ENCODE data around the gene ZHX3.
A peak's percentile ranks its signal among the peaks of the same experiment; 100 is the strongest.
"Not testable (repeated sequence)": the region's sequence is repeated elsewhere in the genome, so short reads cannot be mapped to it uniquely, and the experiment has no call there.

ZHX3 gene

DNA sequence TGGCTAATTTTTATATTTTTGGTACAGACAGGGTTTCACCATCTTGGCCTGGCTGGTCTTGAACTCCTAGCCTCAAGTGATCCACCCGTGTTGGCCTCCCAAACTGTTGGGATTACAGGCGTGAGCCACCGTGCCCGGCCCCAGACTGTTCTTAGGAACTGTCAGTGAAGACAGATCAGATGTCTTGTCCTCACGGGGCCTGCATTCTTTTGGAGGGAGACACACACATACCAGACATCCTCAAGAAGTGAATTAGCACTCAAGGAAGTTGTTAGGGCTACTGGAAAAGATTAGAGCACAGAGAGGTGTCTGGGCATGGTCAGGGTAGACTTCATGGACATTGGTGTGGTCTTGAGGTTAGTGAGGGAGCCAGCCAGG, 12.8 kb upstream of the ZHX3 start:
- DNase-seq, result no peak

DNA sequence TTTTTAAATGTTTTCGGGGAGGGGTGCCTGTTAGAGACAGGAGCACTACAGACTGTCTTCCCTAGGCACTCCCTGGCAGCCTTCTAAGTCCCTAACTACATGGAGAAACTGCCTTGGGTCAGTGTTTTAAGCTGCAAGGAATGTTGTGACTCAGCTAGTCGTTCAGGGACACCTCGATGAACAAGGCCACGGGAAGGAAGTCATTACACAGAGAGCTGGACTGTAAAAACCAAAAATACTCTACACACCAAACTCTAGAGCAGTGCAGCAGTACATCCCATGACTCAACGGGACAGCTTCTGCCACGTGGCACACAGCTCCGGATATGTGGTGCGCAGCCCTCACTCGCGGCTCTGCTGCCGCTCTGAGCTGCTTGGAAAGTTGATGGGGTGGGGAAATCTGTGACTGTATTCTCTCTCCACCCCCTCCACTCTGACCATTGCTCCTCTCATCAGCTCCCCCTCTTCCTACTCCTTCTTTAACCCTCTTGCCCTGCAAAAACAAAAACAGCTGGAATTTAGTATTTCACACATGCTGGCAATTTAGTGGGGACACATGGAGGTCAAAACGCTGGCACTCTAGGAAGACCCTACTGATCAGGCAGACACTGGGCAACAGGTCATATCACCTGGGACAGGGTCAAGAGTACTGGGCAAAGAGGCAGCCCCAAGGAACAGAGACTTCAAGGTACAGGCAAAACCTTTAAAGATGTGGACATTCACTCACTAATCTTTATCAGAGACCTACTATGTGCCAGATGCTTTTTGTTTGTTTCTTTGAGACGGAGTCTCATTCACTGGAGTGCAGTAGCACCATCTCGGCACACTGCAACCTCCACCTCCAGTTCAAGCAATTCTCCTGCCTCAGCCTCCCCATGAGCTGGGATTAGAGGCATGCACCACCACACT, 12.2 kb upstream of the ZHX3 start:
- peak; percentile 73 to 82 for DNase-seq

DNA sequence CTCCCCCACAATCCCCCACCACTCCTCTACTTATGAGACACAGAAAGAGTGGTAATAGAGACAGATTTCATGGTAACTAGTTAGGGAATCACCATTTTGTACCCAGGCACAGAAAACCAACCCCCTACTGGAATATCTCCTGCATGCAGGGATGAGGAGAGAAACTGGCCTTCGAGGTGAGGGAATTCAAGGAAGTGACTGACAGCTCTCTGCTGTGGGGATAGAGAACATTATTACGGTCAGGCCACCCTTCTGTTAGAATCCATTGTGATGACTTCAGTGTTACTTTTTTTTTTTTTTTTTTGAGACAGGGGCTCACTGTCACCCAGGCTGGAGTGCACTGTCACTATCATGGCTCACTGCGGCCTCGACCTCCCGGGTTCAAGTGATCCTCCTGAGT, 9.6 kb upstream of the ZHX3 start:
- DNase-seq, result no peak

DNA sequence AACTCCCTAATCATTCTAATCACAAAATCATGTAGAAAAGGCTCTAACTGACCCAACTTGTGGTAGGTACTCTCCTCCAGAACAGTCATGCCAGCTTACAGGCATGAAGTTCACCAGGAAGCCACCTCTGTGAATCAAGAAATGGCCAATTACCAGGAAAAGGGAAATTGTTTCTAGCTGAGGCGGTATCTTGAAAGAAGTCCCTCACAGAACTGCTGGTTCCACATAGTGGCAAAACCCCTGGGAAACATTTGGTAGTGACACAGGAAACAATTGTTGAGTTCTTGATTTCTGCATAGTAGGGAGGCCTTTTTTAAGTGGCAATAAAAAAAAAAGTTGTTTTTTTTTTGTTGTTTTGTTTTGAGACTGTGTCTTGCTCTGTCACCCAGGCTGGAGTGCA, 3.4 kb upstream of the ZHX3 start:
- DNase-seq, result peak; percentile 59 to 76

DNA sequence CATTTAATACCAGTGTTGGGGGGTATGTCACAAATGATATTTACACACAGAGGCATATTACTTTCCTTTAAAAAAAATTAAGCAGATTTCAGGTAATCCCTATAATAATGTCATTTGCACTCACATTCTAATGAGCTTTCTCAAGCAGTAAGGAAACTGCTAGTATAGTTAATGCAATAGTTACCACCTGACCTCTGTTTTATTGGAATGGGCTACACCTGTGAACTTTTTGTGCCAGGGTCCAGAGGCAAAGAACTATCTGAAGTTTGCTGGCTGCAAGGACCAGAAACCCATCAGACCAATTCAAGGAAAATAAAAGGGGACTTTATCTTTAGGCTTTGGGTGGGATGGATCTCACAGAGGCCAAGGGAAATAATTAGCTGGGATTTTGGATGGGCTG, 2.9 kb upstream of the ZHX3 start:
- no peak for DNase-seq

DNA sequence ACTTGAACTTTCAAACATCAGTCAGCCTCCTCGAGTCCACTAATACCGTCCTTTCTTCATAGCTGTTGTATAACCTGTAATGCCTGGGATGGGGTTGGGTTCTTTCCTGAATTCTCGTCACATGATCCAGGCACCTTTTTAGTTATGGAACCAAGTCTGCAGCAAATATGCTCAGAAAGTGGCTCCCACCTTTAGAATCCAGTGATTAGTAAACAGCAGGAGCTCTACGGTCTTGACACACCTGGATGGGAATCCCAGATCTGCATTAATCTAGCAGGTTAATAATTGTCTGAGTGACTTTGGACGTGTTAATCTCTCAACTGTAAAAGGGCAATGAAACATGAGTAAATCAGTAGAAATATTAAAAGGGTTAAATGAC, 729 bp upstream of the ZHX3 start:
- no peak for DNase-seq

DNA sequence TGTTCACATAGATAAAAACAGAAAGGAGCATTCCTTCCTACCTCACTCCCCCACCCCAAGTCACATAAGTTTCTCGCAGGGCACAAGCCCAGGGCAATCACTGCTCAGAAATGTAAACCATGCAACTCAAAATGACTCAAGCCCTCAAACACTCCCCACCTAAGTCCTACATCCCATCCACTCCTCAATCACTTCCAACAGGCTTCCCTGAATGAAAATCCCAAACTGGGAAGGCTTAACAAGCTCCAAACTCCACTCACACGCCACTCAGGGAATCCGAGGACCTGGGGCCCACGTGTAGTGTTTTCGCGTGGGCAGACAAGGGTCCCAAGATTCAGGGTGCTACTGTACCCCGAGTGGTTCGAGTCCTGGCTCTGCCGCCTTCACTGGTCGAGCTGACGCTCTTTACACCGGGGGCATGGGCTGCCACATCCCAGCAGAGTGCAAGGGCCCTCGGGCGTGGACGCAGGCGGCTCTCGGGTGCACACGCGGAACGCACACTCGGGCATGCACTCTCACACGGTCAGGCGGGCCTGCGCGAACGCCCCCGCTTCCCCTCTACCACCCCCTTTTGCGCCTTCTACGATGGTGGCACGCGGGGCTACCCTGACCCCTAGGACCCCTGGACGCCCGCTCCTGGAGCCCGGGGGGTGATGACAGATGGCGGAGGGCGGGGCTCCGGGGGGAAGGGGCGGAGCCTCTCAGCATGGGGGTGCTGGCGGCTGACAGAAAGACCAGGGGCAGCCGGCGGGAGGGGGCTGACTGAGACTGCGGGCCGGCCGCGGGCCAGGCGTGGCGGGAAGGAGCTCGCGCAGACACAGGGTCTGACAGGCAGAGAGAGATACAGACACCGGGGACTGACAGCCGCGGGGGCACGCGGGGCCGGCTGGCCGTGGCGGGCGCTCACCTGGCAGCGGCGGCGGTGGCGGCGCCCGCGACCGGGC, 657 bp downstream of the ZHX3 start:
- peak; percentile 43 to 55 for DNase-seq

DNA sequence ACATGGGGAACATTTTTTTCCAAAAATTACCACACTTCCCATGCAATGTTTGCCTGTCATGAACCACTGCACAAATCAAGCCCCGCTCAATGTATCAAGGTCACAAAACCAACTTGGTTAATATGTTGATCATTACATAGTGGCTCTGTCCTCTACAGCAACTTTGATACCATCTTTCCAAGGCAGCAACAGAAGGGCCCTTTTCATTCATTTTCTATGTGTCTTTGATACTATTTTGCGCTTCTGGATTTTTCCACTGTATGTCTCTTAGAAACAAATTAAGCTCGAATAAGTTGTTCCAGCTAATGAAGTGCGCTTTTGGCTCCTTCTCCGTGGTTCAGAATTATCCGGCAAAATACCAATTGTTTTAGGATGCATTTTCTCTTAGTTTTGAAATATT, 1.5 kb downstream of the ZHX3 start:
- no peak for DNase-seq

DNA sequence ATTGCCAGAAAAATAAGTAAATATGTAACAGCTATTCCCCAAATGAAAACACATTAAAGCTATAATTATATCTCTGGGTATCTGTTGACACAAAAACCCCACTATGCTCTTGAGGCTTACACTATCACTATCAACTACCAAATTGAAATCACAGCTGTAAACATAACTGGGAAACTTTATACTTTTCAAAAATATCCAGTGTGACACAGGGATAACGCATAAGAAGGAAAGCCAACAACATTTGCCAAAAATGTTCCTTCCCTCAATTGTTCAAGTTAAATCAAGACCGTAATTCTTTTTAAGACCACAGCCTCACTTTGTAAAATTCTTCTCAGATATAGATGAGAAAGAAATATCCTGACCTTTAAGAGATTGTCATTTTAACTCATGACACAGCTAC, 3.1 kb downstream of the ZHX3 start:
- DNase-seq, result no peak

DNA sequence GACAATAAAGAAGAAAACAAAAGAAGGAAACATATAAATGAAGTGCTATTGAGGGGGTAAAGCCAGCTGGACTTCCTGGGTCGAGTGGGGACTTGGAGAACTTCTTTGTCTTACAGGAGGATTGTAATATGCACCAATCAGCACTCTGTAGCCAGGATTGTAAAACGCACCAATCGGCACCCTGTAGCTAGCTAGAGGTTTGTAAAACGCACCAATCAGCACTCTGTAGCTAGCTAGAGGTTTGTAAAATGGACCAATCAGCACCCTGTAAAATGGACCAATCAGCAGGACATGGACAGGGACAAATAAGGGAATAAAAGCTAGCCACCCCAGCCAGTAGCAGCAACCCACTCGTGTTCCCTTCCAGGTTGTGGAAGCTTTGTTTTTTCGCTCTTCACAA, 5.5 kb downstream of the ZHX3 start:
- not testable (repeated sequence) for DNase-seq

DNA sequence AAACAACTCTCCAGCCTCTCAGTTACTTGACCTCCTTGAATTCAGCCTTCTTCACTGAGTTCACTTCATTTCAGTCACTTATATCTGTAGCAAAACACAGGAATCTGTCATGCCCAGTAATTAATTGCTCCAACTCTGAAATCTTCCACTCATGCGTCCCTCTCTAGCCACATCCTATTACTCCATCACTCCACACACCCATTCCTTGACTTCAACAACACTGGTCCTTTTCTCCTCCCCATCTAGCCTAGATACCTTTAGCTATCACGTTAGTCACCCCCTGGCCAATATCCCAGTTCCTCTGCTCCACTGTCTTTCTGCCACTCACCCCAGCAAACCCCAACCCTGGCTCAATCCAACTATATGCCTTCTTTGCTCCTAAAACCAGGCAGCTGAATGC, 7.7 kb downstream of the ZHX3 start:
- DNase-seq, result no peak

DNA sequence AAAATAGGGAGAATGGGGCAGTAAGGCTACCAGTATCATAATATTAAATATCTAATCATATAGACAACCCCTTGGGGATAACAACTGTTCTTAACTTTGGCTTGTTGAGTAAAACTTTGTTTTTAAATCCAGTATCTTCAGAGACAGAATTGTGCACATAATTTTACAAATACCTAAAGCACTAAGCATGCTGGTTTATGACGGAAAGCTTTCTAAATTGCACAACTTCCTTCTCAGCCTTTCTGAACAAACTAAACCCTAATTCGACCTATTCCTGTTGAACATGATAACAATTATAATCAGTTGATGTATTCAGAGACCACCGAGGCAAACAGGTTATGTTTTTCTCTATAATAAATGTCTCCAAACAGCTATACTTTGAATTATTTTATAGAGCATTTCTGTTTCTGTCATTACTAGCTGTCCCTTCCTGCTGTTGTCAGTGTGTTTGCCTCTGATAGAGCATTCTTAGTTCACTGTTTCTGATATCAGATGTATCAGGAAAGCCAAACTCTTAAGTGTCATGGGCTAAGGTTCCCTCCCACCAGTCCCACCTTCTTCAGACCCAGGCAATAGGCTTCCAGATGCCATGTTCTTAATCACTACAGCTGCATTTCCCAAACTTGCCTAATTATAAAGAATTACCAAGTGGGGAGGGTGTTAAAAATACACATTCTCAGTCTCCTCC, 8.7 kb downstream of the ZHX3 start:
- peak; percentile 27 to 39 for DNase-seq

DNA sequence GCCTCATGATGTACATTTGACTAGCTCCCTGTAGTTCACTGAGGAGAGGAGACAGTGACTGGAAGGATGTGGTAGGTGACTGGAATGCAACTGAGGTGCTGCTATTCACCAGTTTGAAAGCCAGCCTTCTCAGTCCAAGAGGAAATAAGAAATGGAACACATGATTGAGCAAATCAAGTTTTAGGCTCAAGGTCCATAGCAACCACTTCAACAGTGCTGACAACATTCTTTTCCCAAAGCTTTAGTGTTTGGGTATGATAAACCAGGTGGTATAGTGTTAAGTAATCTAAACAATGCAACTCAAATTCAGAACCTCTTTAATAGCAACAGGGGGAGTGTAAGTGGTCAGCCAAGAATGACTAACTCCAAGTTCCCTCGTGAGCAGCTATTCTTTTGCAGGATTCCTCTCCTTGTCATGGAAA, 9.2 kb downstream of the ZHX3 start:
- DNase-seq, result peak in 1 of 2 donors; percentile 25

DNA sequence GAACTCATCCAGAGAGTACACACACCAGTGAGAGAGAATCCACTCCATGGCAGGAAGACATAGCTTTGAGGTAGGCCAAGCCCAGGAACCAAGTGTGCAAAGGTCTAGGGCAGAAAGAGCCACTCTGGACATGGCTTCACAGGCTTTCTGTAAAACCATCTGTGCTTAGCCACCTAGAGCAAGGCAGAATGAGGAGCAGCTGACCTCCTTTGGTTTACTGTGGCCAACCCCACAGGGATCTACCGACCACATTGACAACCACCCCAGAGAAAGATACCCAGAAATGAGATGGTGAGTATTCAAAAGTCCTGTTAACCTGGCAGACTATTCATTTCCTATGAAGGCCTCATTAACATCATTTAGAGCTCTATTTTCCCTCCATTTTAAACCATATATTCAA, 10.5 kb downstream of the ZHX3 start:
- no peak for DNase-seq

DNA sequence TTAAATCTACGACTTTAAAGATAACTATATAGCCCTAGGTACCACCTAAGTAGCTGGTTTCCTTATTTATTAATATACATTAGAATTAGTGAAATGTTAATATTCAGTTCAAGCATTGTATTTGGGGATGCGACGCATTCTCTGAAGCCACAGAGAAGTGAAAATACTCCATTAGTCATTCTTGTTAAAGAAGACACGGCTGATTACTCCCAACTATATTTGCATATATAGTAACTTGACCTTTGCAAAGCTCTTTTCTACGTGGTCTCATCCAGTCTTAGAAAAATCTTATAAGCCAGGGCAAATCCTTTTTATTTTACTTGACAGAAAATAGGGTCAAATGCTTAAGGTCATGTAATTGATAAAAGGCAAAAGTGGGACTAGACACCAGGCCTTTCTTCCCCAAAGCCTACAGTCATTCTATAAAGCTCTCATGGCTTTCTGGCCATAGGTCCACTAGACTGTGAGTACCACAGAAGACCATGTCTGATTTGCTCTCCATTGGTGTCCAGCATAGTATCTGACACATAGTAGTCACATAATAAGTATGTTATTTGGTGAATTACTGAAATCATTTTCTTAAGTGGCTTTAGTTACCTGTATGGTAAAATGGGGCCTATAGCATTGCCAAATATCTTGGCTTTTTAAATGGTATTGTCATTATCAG, 11.3 kb downstream of the ZHX3 start:
- DNase-seq, result no peak

DNA sequence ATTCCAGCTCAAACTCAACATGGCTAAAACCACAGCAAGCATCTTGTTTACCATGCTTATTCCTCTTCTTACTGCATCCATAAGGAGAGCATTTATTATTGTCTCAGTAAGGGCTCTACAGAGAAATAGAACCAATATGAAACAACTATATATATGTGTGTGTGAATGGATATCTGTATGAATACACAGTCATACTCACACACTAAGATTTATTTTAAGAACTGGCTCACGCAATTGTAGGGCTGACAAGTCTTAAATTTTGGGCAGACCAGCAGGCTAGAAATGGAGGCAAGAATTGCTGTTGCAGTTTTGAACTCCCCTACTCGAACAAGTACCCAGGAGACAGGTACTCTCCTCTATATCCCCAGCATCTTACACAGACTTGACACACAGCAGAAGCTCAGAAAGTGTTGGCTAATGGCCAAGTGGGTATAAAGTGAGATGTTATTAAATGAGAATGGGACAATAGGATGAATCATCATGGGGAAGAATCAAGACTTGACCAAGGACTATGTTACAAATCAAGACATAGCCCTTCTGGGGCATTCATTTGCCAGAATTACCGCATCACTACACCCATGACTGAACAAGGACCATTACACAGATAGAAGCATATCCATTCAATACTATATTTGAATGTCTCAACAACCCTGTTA, 13.0 kb downstream of the ZHX3 start:
- DNase-seq, result no peak

DNA sequence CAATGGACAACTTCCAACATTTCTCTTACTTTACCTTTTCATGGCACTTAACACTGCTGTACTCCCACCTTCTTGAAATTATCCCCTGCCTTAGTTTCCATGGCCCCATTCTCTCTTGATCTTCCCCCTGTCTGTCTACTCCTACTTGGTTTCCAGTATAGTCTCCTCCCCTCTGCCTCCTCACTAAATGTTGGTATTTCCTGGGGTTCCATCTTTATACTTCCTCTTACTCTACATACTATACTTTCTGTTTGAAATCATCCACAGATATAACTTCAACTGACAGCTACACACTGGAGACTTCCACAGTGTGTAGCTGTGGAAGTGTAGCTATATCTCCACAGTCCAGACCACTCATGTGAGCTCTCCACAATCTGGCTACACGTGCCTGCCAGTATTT, 13.5 kb downstream of the ZHX3 start:
- peak in 1 of 2 donors; percentile 38 for DNase-seq

DNA sequence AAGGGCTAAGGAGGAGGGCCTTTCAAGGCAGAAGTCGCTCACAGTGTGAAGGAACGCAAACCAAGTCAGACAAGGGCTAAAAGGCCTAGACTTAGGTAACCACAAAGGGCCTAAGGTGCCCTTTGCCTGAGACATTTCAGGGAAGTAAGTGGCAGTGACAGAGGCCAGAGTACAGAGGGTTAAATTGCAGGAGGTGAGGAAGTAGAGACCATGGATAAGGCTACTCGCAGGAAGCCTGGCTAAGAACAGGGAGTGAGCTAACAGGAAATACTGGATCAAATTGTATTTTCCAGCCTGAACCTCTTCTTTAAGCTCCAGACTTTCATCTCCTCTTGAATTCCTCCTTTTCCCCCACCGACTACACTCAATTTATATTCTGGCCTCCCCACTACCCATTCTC, 16.6 kb downstream of the ZHX3 start:
- DNase-seq, result no peak

DNA sequence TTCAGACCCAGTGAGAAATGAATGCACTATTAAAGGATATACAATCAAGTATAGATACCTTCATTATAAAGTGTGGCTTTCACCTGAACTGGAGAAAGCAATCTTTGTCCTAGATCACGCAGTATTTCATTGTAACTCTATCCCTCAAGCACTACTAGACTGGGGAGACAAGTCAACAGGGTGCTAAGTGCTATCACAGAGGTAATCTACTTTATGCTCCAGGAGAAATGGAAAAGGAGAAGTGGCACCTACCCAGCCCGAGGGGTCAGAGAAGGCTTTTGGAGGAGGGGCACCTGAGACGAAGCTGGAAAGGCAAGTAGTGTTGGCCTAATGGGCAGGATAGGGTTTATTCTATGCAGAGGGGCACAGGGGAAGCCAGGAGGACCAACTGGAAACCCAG, 17.1 kb downstream of the ZHX3 start:
- DNase-seq, result no peak

DNA sequence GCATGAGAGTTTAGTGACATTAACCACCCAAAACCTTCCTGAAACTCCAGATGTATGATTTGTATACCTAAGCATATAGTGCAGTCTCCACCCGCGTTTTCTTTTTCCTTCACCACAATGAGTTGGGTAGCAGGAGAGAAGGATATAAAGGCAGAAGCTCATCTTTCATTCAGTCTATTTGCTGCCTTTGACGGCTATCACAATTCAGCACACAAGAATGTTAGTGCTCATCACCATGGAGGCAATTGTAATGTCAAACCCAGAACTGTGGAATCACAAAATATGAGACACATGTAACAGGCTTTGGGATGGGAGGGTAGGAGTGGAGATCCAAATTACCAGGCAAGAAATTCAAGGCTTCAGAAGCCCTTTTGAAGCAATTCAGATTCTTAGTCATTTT, 17.6 kb downstream of the ZHX3 start:
- no peak for DNase-seq

DNA sequence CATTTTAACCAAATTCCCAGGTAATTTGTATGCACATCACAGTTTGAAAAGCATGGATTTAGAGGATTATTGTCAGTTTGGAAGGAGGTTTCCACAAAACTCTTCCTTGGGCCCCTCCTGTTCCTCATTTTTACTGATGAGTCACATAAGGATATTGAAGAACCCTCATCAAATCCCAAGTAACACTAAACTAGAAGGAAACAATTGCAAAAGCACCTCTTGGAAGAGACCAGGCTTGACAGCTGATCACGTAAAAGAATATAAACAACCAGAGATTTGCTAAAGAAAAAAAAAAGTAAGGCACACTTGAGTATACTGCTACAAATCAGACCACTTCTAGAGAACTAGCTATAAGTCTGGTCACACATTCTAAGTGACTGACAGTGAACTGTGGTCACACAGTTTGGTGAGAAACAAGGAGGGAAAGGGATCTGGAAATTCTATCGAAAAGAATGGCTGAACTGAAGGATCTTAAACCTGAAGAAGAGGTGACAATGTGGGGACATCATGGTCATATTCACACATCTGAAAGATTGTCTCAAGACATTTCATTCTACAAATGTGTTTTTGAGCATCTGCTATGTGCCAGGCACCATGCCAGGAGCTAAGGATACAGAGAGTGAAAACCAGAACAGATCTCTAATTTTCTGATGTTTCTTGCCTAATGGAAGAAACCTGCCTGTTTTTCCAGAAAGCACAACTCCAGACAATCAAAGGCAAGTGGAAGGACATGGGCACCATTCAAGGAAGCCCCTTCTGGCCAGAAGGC, 24.1 kb downstream of the ZHX3 start:
- DNase-seq, result peak in 1 of 2 donors; percentile 13

All from inflammatory macrophage (primary cell).